Endothelial cell of umbilical vein (primary cell): ENCODE results near the gene PLEKHG5.
A peak's percentile ranks its signal among the peaks of the same experiment; 100 is the strongest.

ENCODE experiments used
- CTCF ChIP-seq, 2 donors: IDR thresholded peaks; 1 replicate in 1 of 2; 2 replicates in 1 of 2; pipeline ENCODE4 v1.5.1; 2011; ENCODE audit warnings: low read length in 2 of 2, mild to moderate bottlenecking in 2 of 2, moderate library complexity in 2 of 2, control low read depth in 1 of 2, inconsistent platforms in 1 of 2, low read depth in 1 of 2; ENCODE audit not compliant: insufficient read depth in 1 of 2; ENCODE audit errors: extremely low read depth in 1 of 2
- EZH2 ChIP-seq: IDR thresholded peaks from 2 replicates; pipeline ENCODE4 v1.6.1; 2012; ENCODE audit warnings: borderline replicate concordance, low read depth, mild to moderate bottlenecking, moderate library complexity, low read length, inconsistent platforms; ENCODE audit not compliant: severe bottlenecking
- FOS ChIP-seq: IDR thresholded peaks from 2 replicates; pipeline ENCODE4 v1.6.1; 2011; ENCODE audit warnings: mild to moderate bottlenecking, low read length, moderate library complexity, borderline replicate concordance; ENCODE audit not compliant: insufficient read depth
- JUN ChIP-seq: IDR thresholded peaks from 2 replicates; pipeline ENCODE4 v1.6.1; 2011; ENCODE audit warnings: borderline replicate concordance, low read depth; ENCODE audit not compliant: insufficient read length, insufficient read depth
- MYC ChIP-seq: IDR thresholded peaks from one replicate; pipeline ENCODE4 v1.6.1; 2011; ENCODE audit warnings: mild to moderate bottlenecking, low read depth, low read length
- POLR2A ChIP-seq: IDR thresholded peaks from 2 replicates; pipeline ENCODE4 v1.6.1; 2012; ENCODE audit warnings: low read depth, mild to moderate bottlenecking, control low read depth, low read length
- POLR2AphosphoS5 ChIP-seq: IDR thresholded peaks from 2 replicates; pipeline ENCODE4 v1.6.1; 2012; ENCODE audit warnings: low read depth, mild to moderate bottlenecking, control low read depth, low read length, moderate library complexity; ENCODE audit not compliant: insufficient read depth

GRCh38 chr1:6440198-6441126 lies 51.0 kb downstream of the PLEKHG5 start:
- no peak for TF ChIP-seq EZH2
- TF ChIP-seq CTCF (IDR thresholded peaks at IDR 0.05; ENCODE audit: extremely low read depth in 1 of 2, insufficient read depth in 1 of 2, low read depth in 1 of 2, low read length in 2 of 2): peak; percentile 11 to 44
- no peak for TF ChIP-seq POLR2AphosphoS5
- no peak for TF ChIP-seq POLR2A
- no peak for TF ChIP-seq MYC
- no peak for TF ChIP-seq FOS
- no peak for TF ChIP-seq JUN
